NCI-H187 (cell line): ENCODE measurements around the gene RUNX3.

Experiments
- DNase-seq, 2 experiments: peaks; one replicate each; lab custom pipeline; 2025; lab: John Stamatoyannopoulos, UW

The RUNX3 gene

DNA sequence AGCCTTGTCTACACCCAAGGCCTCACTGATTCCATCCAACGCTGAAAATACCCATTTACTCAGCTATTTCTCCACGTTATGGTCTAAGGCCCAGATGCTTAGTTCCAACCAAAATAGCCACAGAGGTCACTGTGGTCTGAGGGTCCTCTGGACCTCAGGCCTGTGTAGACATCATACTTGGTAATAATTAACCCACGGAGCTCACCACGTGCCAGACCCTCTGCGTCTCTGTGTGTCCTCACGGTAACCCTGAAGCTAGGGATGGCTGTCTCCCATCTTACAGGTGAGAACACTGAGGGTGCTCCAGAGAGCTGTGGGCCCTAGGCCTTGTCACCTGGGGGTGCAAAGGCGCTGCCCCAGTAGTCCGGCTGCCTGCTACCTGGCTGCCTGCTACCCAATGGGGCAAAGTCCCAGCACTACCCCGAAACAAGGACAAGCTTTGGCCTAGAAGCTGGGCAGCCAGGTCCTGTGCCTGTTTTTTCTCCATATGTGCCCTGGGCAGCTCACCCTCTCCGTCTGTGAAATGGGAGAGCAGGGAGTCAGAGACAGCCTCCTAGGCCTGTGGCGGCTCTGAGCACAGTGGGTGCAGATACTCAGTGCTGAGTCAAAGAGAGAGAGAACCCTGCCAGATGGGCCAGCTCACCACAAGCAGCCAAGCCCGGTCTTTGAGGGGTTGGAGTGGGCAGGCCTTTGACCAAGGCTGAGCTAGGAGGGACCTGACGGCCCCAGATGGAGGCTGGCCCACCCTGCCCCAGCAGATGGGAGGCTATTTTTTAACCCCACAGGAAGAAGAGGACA lies 17.0 kb upstream of the RUNX3 start:
- no peak for DNase-seq

DNA sequence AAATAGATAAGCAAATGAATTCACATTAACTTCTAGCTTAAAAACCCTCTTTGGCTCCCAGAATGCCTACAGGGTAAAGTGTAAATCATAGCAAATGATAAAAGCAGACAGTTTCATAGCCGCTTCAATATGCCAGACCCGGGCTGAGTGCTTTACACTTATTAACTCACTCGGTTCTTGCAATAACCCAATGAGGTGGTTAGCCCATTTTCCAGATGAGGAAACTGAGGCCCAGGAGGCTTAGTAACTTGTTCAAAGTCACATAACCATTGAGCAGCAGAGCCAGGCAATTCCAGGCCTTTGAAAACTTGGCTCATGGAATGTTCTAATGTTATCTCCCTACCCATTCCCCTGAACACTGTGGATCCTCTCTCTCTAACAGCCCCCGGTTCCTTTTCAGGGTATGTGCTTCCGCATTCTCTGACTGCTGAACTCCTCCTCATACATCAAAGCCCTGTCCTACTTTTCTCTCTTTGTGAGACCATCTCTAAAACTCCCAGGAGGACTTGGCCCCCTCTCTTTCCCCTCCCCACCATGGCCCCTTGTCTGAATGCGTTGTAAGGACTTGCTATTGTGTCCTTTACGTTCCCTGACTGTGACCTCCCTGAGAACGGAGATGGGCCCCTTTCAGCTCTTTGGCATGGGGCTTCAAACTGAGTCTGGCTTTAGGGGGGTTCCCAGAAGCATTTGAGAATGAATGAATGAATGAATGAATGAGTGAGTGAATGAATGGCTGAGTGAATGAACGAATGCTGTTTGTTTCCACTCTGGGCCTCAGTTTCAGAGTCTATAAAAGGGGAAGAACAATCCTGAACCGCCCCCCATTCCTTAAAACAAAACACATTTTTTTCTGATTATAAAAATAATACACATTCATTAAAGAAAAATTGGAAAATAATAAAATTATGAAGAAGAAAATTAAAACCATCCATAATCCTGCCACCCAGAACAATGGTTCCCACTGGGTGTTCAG lies 15.6 kb upstream of the RUNX3 start:
- DNase-seq = no peak

DNA sequence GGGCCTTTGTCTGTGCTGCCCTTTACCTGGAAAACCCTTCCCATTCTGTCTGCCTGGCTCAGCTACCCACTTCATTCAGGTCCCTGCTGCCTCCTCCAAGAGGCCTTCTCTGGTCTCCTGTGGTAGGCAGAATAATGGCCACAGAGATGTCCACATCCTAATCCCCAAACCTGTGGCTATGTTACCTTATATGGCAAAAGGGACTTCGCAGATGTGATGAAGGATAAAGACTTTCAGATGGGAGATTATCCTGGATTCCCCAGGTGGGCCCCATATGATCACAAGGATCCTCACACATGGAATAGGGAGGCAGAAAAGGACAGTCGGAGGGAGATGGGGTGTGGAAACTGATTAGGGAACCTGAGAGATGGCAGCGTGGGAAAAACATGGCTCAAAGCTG lies 14.2 kb upstream of the RUNX3 start:
- no peak for DNase-seq

DNA sequence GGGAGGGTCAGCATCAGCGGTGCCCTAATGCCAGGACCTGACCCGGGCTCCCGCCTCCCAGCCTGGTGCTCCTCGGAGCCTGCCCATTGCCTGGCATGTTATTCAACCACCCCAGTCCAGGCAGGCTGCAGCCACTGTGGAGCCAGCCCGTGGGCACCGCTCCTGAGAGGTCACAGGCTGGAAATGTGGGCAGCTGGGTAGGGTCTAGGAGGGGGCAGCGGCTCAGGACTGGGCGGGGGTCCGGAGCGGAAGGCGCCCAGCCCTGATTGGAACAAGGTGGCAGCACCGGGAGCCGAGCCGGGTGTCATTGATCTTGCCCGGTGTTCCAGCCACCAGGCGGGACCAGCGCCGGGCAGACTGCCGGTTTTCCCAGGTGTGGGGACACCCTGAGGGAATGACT lies 12.7 kb upstream of the RUNX3 start:
- no peak for DNase-seq

GRCh38 chr1:24941564-24941963 lies 11.5 kb upstream of the RUNX3 start:
- DNase-seq = no peak

DNA sequence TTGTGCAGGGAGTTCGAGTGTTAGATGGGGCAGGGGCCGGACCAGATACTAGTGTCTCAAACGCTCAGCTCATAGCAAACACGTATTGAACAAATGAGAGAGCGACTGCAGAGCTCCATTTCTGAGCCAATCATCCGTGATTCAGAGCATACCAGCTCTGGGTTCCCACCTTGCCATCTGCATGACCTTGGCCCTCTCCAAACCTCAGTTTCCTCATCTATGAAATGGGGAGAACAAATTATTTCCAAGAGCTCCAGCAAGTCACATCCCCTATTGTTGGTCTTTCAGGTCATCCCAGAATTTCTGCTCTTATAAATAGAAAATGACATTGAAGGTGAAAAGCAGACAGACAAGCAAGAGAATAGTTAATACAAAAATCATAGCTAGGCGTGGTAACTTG lies 10.2 kb upstream of the RUNX3 start:
- no peak for DNase-seq

DNA sequence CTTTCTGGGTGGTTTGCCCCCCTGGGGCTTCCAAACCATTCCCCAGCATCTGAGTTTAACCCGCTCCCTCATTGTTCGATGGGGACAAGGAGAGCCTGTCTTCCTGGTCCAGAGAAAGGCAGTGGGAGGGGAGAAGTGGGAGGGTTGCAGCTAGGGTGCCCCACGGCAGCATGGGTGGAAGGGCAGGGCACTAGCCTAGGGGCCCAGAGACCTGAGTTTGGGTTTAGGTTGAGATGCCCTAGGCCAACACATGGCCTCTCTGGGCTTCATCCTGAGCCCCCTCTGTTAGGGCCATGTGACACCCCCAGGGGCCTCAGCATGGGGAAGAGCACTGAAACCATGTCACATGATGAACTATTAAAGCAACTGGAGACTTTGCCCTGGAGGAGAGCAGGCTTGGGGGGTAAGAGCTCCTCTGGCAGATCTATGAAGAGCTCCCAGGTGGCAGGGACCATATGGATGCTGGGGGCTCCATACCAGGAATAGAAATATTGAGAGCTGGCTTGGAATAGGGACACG lies 9.7 kb upstream of the RUNX3 start:
- DNase-seq = no peak

DNA sequence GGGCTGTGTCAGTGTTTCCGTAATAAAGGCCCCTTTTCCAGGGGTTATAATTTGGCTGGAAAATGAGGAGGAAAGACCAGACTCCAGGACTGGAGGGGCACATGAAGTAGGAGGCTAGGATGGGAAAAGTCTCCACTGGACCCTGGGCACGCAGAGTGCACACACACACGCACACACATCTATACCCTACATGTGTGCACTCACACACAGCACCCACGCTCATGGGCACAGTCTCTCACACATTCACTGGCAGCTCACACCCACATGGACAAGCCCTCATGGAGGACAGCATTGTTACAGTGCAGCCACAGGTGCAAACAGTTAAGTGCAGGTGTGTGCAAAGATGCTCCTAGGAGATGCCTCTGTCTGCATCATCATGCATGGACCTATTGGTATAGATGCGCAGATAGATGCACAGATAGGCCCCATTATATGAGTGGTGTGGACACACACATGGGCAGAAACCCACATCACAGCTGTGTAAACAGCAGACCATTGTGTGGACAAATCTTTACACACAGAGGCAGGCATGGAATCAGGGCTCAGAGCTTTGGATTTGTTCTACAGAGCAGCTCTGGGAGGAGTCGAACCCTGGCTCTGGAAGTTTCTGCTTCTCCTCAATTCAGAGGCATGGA lies 9.1 kb upstream of the RUNX3 start:
- no peak for DNase-seq

DNA sequence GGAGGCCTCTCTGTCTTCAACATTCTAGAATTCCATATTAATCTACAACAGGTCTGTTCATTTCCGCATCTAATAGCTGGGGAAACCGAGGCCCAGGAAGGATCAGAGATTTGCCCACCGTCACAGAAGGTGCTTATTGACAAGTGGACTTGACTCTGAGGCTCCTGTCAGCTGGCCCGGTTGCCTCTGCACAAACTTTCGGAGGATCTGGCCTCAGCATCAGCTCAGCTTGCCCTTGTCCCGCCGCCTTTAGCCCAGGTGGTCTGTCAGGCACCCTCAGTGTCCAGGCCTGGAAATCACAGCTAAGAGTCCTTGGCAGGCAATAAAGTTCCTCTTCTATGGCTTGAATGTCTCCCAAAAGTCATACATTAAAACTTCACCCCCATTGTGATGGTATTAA lies 8.2 kb upstream of the RUNX3 start:
- DNase-seq = no peak

DNA sequence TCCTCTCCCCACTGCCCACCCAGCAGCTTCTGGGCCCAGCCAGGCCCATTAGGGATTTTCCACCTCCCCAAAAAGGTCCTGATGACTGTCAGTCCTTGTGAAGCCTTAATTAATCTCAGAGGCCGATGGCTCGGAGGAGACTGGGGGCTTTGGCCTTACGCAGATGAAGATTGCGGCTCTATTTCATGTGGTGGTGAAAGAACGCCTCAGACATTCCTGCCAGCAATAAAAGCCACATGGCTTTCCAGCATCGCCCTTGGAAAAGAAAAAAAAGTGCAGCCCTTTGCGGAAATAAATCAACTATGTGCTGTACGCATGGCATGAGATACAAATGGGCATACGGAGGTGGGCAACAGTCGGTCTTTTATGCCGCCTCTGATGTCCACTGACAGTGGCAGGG lies 6.6 kb upstream of the RUNX3 start:
- DNase-seq = no peak

DNA sequence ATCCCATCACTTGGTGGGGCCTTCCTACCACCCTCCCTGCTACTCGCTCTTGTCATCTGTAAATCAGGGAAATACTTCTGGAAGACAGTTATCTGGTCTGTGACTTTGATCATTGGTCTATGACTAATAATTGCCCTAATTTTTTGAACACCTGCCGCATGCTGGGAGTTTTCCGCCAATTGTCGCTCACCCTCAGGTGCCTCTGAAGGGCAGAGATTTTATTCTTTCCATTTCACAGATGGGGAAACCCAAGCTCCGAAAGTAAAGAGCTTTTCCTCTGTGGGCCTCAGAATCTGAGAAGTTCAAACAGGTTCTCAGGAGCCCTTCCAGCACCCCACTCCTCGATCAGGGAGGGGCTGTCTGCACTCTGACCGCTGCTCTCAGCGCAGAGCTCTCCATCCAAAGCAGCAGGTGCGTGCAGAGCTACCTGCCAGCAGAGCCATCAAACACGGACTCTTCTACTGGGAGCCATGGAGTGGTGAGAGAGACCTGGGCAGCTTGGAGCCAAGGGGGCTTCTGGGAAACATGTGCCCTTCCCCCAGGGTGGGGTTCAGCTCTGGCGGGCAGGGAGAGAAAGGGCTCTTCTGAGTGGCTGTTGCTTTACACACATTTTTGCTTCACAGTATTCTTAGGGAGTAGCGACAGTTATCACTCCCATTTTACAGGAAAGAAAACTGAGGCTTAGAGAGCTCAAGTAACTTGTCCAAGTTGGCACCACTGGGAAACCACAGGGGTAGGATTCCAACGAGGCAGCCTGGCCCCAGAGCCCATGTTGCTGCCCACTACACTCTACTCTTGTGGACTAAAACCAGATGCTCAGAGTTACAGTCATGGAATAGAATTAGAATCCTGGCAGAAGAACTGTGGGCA lies 5.8 kb upstream of the RUNX3 start:
- DNase-seq = no peak

- no peak for DNase-seq
Observed at GRCh38 chr1:24935196-24935526, 5.1 kb upstream of the RUNX3 start.

- DNase-seq = no peak
Observed at GRCh38 chr1:24934310-24935195, 4.5 kb upstream of the RUNX3 start.

DNA sequence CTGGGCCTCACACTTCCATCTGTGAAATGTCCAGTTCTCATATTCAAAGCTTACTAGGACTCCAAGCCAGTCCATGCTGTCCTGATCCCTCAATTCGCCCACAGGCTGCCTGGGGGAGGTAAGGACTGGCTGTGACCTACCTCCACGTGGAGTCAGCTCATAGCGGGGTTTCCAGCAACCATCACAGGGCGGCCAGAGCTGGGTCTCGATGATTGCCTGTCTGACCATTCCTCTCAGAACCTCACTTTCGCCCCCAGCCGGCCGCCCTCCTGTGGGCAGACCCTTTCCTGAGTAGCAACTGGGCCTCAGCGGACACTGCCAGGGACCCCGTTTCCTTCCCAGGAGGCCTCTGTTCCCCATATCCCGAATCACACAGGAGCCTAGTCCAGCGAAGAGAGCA lies 3.4 kb upstream of the RUNX3 start:
- DNase-seq = no peak

DNA sequence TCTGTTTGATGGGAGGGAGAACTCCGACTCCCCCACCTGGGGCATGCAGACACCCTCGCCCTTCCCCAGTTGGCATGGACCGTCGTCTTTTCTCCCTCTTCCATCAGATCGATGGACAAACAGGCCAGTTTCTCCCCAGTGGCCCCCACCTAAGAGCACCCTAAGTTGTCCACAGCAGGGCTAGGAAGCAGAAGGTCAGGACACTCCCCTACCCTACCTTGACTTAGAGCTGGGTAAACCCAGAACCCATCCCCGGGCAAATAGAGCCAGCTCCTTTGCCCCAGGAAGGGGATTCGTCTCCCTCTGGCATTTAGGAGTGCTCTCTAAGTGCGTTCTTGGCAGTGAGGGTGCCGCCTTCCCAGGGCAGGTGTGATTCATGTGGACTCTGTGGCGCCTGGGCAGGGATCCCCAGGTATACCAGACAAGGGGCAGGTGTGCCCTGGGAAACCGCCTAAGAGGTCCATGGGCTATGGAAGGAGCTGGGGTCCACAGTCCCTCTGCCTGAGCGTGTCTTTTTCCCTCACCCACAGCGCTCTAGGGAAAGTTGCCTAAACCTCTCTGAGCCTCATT lies 2.7 kb upstream of the RUNX3 start:
- no peak for DNase-seq

DNA sequence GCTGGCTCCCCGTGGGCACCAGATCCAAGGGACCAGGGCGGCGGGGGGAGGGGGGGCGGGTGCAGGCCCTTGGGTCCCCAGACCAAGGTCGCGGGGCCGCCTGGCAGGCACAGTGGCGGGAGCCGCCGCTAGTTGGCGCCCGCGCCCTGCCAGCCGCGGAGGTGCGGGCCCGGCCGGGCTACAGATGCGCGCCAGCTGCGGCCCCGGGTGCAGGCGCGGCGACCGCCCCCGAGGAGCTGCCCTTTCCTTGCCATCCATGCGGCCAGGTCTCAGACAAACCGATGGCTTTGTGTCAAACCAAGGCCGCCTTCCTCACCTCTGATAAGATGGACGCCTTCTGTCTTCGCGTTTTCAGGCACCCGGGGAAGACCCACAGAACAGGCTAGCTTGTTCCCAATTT lies 2.2 kb upstream of the RUNX3 start:
- DNase-seq = no peak

DNA sequence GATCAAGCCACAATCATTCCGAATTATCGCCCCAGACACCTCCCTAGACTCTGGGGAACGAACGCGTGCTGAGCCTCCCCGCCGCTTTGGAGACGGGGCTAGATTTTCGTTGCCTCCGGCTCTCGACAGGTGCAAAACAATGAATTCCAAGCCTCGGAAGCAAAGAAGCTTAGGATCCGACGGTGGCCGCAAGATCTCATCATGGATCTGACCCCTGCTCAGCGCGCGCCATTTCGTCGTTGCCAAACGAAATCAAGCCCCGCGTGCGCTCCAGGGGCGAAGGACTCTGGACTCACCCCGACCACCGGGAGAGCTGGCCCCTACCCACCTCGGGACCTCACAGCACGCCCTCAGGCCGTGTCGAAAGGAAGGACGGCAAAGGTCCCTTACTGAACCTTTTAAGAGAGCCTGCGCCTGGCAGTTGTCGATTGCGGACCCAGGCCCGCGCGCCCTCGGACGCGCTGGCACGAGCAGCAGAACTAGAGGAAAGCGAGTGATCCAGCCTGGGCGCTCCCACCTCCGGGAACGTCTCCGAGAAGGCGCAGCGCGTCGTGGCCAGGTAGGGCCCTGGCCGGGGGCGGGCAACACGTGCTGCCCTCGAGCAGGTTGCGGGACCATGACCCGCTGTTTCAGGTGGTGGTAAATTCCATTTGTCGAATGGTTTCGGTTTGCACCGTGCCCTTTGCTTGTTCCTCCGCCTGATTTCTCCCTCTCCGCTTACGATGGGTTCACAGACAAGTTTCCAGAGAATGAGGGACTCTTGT lies 1.6 kb upstream of the RUNX3 start:
- DNase-seq = no peak

DNA sequence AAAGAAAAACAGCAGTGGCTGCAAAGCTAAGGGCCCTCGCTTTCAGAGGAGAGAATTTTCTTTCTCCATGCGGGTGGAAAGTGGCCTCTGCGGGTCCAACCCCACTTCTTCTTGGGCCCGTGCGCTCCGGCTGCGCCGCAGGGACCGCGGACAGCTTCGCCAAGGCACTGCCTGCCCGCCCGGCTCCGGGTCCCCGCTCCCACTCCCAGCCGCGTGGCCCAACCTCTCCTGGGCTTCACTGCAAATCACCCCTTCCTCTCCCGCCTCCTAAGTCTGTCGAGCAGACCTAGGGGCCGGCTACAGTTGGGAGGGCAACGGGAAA lies 1.0 kb upstream of the RUNX3 start:
- no peak for DNase-seq

DNA sequence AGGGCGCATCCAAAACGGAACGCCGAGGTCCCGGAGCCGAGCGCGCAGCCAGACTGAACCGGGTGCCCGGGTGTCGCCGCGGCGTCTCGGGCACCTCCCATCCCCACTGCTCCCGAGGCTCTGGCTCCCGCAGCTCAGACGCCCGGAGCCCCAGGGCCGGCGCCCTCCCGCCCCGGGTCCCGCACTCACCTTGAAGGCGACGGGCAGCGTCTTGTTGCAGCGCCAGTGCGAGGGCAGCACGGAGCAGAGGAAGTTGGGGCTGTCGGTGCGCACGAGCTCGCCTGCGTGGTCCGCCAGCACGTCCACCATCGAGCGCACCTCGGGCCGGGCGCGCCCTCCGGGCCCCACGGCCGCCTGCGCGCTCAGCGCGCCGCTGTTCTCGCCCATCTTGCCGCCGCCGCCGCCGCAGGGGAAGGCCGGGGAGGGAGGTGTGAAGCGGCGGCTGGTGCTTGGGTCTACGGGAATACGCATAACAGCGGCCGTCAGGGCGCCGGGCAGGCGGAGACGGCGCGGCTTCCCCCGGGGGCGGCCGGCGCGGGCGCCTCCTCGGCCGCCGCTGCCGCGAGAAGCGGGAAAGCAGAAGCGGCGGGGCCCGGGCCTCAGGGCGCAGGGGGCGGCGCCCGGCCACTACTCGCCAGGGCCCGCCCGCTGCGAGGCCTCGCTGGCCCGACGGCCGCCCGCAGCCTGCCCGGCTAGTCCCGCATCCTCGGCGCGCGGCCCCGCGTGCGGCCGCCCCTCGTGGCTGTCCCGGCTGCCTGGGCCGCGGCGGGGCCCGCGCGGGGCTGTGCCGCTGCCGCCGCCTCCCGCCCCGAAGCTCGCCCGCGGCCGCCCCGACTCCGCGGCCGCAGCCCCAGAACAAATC lies 447 bp downstream of the RUNX3 start:
- no peak for DNase-seq
